ENCODE data around the gene TUT4.

- TF ChIP-seq POLR2AphosphoS5 (IDR thresholded peaks at IDR 0.05; ENCODE audit: low read depth, low read length) (no peak), POLR2A (IDR thresholded peaks at IDR 0.05; ENCODE audit: low read depth, low read length) (no peak)
Measured at GRCh38 chr1:52479076-52479475, 73.8 kb downstream of the TUT4 start.

All from GM12892 (cell line).